Measurements from ENCODE around the gene ZNF791.
"Not testable (repeated sequence)": the region's sequence is repeated elsewhere in the genome, so short reads cannot be mapped to it uniquely, and the experiment has no call there.

ZNF791 gene

GRCh38 chr19:12675399-12675798, 64.7 kb downstream of the ZNF791 start:
- no peak overlapping the region for H3K4me3 ChIP-seq (ENCODE audit: insufficient read length, low read depth)
- peaks cover 15% of the 10 kb centered on the region for H3K4me1 ChIP-seq (ENCODE audit: insufficient read depth, insufficient read length)
- TF ChIP-seq YY1 (IDR thresholded peaks at IDR 0.05; ENCODE audit: insufficient read depth, insufficient read length) (no peak), SUZ12 (IDR thresholded peaks at IDR 0.05; ENCODE audit: extremely low read depth, insufficient read depth, insufficient read length) (no peak), ZNF274 (IDR thresholded peaks at IDR 0.05; ENCODE audit: low read depth, low read length) (no peak)
- no peak overlapping the region for H3K9ac ChIP-seq (ENCODE audit: insufficient read length, low read depth)
- no peak for DNase-seq (ENCODE audit: low read depth, low spot score)
- H3K36me3 ChIP-seq (ENCODE audit: insufficient read depth, insufficient read length, low read length), result peaks cover 86% of the 10 kb centered on the region
- H3K9me3 ChIP-seq (ENCODE audit: insufficient read depth, low read length), result no peaks in the 10 kb centered on the region
- no peaks in the 10 kb centered on the region for H3K27me3 ChIP-seq (ENCODE audit: insufficient read depth, insufficient read length)

- Histone ChIP-seq H3K4me3 (ENCODE audit: insufficient read length, low read depth) (no peak overlapping the region), H3K4me1 (ENCODE audit: insufficient read depth, insufficient read length) (peaks cover 12% of the 10 kb centered on the region), H3K9ac (ENCODE audit: insufficient read length, low read depth) (no peak overlapping the region), H3K27me3 (ENCODE audit: insufficient read depth, insufficient read length) (no peaks in the 10 kb centered on the region), H3K36me3 (ENCODE audit: insufficient read depth, insufficient read length, low read length) (peaks cover 81% of the 10 kb centered on the region), H3K9me3 (ENCODE audit: insufficient read depth, low read length) (no peaks in the 10 kb centered on the region)
- DNase-seq (ENCODE audit: low read depth, low spot score), result no peak
- TF ChIP-seq SUZ12 (IDR thresholded peaks at IDR 0.05; ENCODE audit: extremely low read depth, insufficient read depth, insufficient read length) (no peak), ZNF274 (IDR thresholded peaks at IDR 0.05; ENCODE audit: low read depth, low read length) (no peak), YY1 (IDR thresholded peaks at IDR 0.05; ENCODE audit: insufficient read depth, insufficient read length) (no peak)
Observed at GRCh38 chr19:12675940-12676339, 65.2 kb downstream of the ZNF791 start.

- Histone ChIP-seq H3K9me3 (ENCODE audit: insufficient read depth, low read length) (no peaks in the 10 kb centered on the region), H3K4me3 (ENCODE audit: insufficient read length, low read depth) (no peak overlapping the region), H3K9ac (ENCODE audit: insufficient read length, low read depth) (no peak overlapping the region), H3K4me1 (ENCODE audit: insufficient read depth, insufficient read length) (peaks cover 12% of the 10 kb centered on the region), H3K27me3 (ENCODE audit: insufficient read depth, insufficient read length) (no peaks in the 10 kb centered on the region), H3K36me3 (ENCODE audit: insufficient read depth, insufficient read length, low read length) (peaks cover 81% of the 10 kb centered on the region)
- no peak for TF ChIP-seq YY1 (IDR thresholded peaks at IDR 0.05; ENCODE audit: insufficient read depth, insufficient read length)
- TF ChIP-seq SUZ12 (IDR thresholded peaks at IDR 0.05; ENCODE audit: extremely low read depth, insufficient read depth, insufficient read length), result no peak
- no peak for TF ChIP-seq ZNF274 (IDR thresholded peaks at IDR 0.05; ENCODE audit: low read depth, low read length)
- peak; percentile 87 for DNase-seq (ENCODE audit: low read depth, low spot score)
Observed at GRCh38 chr19:12676384-12676792, 65.7 kb downstream of the ZNF791 start.

DNA sequence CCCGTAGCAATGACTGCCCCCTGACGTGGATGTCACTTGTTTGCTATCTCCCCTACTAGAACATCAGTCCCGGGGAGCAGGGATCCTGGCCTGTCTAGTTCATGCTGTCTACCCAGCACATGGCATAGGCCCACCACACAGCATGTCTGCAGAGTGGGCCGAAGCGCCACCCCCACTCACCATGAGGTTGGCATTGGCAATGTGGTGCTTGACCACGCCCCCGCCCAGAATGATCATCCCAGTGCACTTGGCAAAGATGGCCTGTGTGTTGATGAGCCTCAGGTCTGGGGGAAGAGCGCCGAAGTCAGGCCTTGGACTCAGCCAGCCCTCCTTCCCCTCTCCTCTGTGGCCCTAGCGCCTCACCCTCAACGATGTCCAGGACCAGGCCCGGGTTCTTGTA, 66.2 kb downstream of the ZNF791 start:
- peaks cover 12% of the 10 kb centered on the region for H3K4me1 ChIP-seq (ENCODE audit: insufficient read depth, insufficient read length)
- no peaks in the 10 kb centered on the region for H3K27me3 ChIP-seq (ENCODE audit: insufficient read depth, insufficient read length)
- H3K4me3 ChIP-seq (ENCODE audit: insufficient read length, low read depth), result no peak overlapping the region
- TF ChIP-seq ZNF274 (IDR thresholded peaks at IDR 0.05; ENCODE audit: low read depth, low read length) (no peak), YY1 (IDR thresholded peaks at IDR 0.05; ENCODE audit: insufficient read depth, insufficient read length) (no peak), SUZ12 (IDR thresholded peaks at IDR 0.05; ENCODE audit: extremely low read depth, insufficient read depth, insufficient read length) (no peak)
- H3K36me3 ChIP-seq (ENCODE audit: insufficient read depth, insufficient read length, low read length), result peaks cover 78% of the 10 kb centered on the region
- no peak for DNase-seq (ENCODE audit: low read depth, low spot score)
- H3K9me3 ChIP-seq (ENCODE audit: insufficient read depth, low read length), result no peaks in the 10 kb centered on the region
- no peak overlapping the region for H3K9ac ChIP-seq (ENCODE audit: insufficient read length, low read depth)

- not testable (repeated sequence) for DNase-seq (ENCODE audit: low read depth, low spot score); H3K9me3 ChIP-seq (ENCODE audit: insufficient read depth, low read length); H3K27me3 ChIP-seq (ENCODE audit: insufficient read depth, insufficient read length); H3K4me3 ChIP-seq (ENCODE audit: insufficient read length, low read depth); H3K9ac ChIP-seq (ENCODE audit: insufficient read length, low read depth)
- Histone ChIP-seq H3K36me3 (ENCODE audit: insufficient read depth, insufficient read length, low read length) (peaks cover 69% of the 10 kb centered on the region), H3K4me1 (ENCODE audit: insufficient read depth, insufficient read length) (peaks cover 12% of the 10 kb centered on the region)
Observed at GRCh38 chr19:12678039-12678438, 67.3 kb downstream of the ZNF791 start.

DNA sequence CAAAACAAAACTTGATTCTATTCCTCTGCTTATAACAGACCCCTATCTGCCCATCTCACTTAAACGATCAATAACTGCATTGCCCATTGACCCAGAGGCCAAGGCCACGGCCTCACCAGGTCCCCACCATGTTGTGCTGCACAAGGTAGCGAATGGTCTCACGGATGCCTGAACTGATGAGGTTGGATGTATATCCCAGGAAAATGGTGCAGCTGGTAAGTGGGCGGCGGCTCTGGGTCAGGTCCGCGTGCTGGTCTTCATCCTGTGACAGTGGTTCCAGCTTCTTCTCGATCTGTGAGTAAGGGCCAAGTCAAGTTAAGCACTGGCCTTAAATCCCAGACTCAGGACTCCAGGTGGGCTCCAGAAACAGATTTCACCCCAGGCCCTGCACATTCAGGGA, 69.3 kb downstream of the ZNF791 start:
- H3K36me3 ChIP-seq (ENCODE audit: insufficient read depth, insufficient read length, low read length), result peaks cover 63% of the 10 kb centered on the region
- no peaks in the 10 kb centered on the region for H3K9me3 ChIP-seq (ENCODE audit: insufficient read depth, low read length)
- H3K4me1 ChIP-seq (ENCODE audit: insufficient read depth, insufficient read length), result peaks cover 12% of the 10 kb centered on the region
- no peak overlapping the region for H3K9ac ChIP-seq (ENCODE audit: insufficient read length, low read depth)
- TF ChIP-seq YY1 (IDR thresholded peaks at IDR 0.05; ENCODE audit: insufficient read depth, insufficient read length), result no peak
- no peak for TF ChIP-seq SUZ12 (IDR thresholded peaks at IDR 0.05; ENCODE audit: extremely low read depth, insufficient read depth, insufficient read length)
- no peak for TF ChIP-seq ZNF274 (IDR thresholded peaks at IDR 0.05; ENCODE audit: low read depth, low read length)
- H3K27me3 ChIP-seq (ENCODE audit: insufficient read depth, insufficient read length), result no peaks in the 10 kb centered on the region
- DNase-seq (ENCODE audit: low read depth, low spot score), result no peak
- peak overlapping the region; percentile 6 for H3K4me3 ChIP-seq (ENCODE audit: insufficient read length, low read depth)

DNA sequence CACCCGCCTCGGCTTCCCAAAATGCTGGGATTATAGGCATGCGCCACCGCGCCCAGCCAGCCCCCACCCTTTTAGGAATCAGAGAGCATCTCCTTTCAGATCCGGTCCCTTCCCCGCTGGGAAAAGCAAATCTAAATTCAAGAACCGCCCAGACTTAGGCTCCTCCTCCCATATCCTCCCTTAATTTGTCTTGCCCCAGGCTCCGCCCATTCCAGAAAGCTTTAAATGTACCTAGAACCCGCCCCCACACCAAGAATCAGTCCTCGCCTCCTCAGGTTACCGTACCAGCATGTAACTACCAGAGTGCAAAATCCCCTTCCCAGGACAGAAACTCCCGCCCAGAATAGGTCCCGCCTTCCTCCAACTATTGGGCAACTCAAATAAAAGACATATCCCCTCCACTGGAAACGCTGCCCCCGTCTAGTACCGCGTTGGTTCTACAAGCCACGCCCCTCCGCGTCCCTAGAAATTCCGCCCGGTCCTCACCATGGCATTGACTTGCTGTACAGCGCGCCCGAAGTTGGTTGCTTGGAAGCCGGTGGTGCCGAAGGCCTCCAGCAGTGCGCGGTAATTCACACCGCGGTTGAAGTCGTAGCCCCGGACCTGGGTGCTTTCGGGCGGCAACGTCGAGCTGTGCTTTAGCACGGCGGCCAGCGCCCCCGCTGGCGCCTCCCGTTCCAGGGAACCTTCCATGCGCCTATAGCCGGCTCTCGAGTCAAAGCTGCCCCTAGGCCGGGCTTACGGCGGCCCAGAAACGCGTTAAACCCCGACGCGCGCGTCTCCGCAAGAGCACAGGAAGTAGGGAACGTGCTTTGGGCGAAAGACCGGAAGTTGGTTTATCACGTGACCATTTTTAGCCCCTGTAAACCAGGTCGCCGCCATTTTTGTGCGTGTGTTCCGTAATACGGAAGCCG, 70.6 kb downstream of the ZNF791 start, which contains the start of gene DHPS:
Gene DHPS (minus strand): TSS at position 807 of the 914 bp plus-strand sequence. CDS start 114 bp downstream, at position 693.
- Histone ChIP-seq H3K4me1 (ENCODE audit: insufficient read depth, insufficient read length) (peaks cover 6% of the 10 kb centered on the region), H3K27me3 (ENCODE audit: insufficient read depth, insufficient read length) (no peaks in the 10 kb centered on the region), H3K4me3 (ENCODE audit: insufficient read length, low read depth) (peak within 1 kb of the TSS; percentile 89), H3K9ac (ENCODE audit: insufficient read length, low read depth) (peak within 1 kb of the TSS; percentile 97), H3K36me3 (ENCODE audit: insufficient read depth, insufficient read length, low read length) (peaks cover 50% of the 10 kb centered on the region), H3K9me3 (ENCODE audit: insufficient read depth, low read length) (no peaks in the 10 kb centered on the region)
- peak; percentile 93 for TF ChIP-seq YY1 (IDR thresholded peaks at IDR 0.05; ENCODE audit: insufficient read depth, insufficient read length)
- TF ChIP-seq SUZ12 (IDR thresholded peaks at IDR 0.05; ENCODE audit: extremely low read depth, insufficient read depth, insufficient read length), result no peak
- no peak for TF ChIP-seq ZNF274 (IDR thresholded peaks at IDR 0.05; ENCODE audit: low read depth, low read length)
- peak; percentile 98 for DNase-seq (ENCODE audit: low read depth, low spot score)
